HG03103 (cell line): ENCODE results near the gene ZBTB45.

ENCODE experiments used
- ATAC-seq: cut with Tn5 transposase; IDR thresholded peaks from one replicate; pipeline ENCODE4 v1.9.1; 2021; ENCODE audit warnings: low read depth; ENCODE audit not compliant: unreplicated experiment

ZBTB45 gene

GRCh38 chr19:58519355-58520256 lies at the start of gene ZBTB45:
ZBTB45 (minus strand) TSS chr19:58519810; CDS start chr19:58517673, 2,137 bp downstream.
- ATAC-seq = peak; percentile 71

DNA sequence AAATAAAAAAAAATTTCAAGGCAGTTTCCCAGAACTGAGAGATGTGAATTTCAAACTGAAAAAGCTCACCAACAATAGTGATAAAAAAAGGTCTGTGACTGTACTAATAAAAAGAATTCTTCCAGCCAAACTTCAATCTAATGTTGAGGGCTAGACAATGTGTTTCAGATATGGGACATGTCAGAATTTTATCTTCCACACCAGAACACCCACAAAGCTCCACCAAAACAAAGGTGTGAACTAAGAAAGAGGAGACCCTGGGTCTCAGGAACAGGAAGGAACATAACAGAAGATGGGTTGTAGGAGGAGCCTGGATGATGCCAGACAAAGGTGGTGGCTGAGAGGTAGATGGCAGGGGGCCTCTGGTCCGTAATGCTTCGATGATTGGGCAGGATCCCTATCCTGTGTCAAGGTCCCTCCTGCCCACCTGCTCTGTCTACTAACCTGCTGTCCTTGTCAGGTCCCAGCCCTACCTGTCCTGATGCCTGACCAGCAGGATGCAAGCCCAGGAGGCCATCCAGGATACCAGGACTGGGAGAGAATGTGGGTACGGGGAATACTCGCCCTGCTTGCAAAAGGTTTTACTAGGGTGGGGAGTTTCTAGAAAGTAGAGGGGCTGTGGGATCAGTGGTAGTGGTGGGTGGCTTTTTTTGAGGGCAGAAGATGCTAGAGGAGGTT lies 49.0 kb upstream of the ZBTB45 start:
- no peak for ATAC-seq

DNA sequence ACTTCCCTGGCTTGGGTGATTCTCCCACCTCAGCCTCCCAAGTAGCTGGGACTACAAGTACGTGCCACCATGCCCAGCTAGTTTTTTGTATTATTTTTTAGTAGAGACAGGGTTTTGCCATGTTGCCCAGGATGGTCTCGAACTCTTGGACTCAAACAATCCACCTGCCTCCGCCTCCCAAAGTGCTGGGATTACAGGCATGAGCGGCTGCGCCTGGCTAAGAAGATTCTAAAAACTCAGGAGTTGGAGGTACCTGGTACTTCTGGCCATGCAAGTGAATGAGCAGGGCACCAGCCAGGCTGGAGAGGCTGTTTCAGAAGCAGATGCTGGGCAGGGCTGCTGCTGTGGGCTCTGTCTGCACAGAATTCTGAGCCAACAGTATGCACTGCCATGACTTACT lies 47.4 kb upstream of the ZBTB45 start:
- ATAC-seq = no peak

- ATAC-seq = no peak
Observed at GRCh38 chr19:58563823-58564222, 44.2 kb upstream of the ZBTB45 start.

DNA sequence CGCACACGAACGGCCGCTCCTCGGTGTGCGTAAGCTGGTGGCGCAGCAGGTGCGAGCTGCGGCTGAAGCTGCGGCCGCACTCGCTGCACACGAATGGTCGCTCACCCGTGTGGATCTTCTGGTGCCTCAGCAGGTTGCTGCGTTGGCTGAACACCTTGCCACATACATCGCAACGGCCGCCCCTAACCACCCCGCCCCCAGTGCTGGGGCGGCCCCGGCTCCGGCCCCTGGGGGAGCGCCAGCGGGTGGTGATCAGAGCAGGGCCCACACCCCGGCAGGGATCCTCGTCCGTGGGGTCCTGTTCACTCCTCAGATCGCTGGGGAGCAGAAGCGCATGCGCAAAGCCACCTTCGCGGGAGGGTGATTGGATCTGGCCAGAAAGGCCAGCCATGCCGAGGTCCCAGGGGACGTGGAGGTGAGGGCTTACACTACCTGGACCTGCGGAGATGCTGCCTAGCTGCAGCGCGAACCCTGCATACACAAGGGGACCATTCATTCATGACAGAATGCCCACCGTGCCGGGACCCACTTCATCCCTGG lies 43.5 kb upstream of the ZBTB45 start:
- no peak for ATAC-seq

DNA sequence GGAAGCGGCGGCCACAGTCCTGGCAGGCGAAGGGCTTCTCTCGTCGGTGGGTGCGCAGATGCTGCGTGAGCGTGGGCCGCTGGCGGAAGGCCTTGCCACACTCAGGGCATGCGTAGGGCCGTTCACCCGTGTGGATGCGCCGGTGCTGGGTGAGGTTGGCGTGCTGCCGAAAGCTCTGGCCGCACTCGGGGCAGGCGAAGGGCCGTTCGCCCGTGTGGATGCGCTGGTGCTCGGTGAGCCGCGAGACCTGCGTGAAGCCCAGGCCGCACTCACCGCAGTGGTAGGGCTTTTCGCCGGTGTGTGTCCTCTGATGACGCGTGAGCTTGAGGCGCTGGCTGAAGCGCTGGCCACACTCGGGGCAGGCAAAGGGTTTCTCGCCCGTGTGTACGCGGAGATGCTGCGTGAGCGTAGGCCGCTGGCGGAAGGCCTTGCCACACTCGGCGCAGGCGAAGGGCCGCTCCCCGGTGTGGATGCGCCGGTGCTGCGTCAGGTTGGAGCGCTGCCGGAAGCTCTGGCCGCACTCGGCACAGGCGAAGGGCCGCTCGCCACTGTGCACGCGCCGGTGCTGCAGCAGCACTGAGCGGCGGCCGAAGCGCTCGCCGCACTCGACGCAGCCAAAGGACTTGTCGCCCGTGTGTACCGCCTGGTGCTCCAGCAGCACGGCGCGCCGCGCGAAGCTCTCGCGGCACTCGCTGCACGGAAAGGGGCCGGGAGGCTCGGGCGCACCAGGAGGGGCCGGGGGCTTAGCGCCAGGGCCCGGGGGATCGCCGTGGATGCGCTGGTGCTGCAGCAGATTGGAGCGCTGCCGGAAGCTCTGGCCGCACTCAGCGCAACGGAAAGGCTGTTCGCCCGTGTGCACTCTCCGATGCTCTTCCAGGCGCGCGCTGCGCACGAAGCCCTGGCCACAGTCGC lies 42.8 kb upstream of the ZBTB45 start:
- no peak for ATAC-seq

DNA sequence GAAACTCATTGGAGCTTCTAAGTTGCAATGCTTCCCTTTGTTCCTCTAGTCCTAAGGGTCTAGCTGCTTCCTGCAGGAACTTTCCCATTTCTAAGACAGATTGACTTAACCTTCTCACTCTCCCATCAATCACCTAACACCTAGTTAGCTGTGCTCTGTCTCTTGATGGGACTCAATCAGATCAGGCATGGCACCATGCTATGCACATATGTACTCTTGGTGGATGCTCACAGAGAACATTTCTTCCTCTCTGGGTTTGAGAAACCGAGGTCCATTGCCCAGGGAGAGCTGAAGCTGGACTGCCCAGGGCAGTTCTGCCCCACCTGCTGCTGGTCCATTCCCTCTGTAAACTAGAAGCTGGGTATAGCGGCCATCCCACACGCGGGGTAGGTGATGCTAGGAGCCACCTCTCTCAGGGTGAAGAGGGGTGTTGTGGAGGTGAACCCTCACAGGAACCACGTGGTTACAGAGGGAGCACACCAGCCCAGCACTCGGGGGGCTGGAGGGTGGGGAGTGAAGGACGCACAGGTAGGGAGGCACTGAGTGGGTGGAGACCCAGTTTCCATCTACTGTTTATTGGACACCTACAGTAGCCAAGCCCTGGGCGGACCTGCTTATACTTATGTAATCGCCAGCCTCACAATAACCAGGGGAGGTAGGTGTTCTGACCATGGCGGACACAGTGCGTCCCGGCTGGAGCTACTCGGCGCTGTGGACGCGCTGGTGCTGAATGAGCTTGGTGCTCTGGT lies 41.9 kb upstream of the ZBTB45 start:
- no peak for ATAC-seq

- ATAC-seq = no peak
Observed at GRCh38 chr19:58560921-58561320, 41.3 kb upstream of the ZBTB45 start.

- no peak for ATAC-seq
Observed at GRCh38 chr19:58560007-58560887, 40.6 kb upstream of the ZBTB45 start.

GRCh38 chr19:58559275-58560006 lies 39.8 kb upstream of the ZBTB45 start:
- ATAC-seq = no peak

- peak; percentile 48 for ATAC-seq
Observed at GRCh38 chr19:58558623-58559274, 39.1 kb upstream of the ZBTB45 start.

GRCh38 chr19:58558066-58558622 lies 38.5 kb upstream of the ZBTB45 start, which contains the start of gene UBE2M:
UBE2M (minus strand) TSS chr19:58558611; CDS start chr19:58558381, 230 bp downstream.
- no peak for ATAC-seq

GRCh38 chr19:58557221-58558065 lies 37.8 kb upstream of the ZBTB45 start:
- no peak for ATAC-seq

GRCh38 chr19:58556622-58557220 lies 37.1 kb upstream of the ZBTB45 start:
- no peak for ATAC-seq

DNA sequence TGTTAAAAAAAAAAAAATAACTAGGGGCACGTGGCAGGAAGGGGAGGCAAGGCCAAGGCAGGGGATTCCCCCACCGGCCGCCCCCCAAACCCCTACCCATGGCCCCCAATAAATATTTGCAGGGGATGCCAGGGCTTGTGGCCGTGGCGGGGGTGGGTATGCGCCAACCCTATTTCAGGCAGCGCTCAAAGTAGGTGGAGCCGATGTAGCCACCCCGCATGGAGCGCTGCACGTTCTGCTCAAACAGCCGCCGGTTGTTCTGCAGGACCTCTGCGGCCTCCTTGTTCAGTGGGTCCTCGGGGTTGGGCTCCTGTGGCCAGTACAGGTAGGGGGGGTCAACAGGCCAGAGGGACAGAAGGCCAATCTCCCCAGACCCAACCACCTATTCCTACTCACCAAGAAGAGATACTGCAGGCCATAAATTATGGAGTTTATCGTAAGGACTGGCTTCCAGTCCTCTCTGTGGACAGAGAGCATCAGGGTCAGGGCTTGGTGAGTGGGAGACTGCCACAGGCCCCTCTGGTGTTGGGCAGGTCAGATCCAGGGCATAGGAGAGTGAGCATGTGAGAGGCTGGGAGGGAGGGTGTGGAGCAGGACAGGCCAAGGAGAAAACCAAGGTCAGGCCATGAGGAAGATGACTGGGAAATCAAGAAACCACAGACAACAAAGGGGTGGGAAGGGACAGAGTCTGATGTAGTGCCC lies 36.5 kb upstream of the ZBTB45 start:
- ATAC-seq = no peak
